ENCODE data around the gene PJA2. TPM values are rescaled to one million over a fixed set of nuclear protein-coding genes. Genes with fewer than 3 reads are reported as not detected.

Gene PJA2
- total and polyA plus RNA-seq, 2 experiments from 2014 or later, result 65.4 to 147 TPM

- H3K36me3 ChIP-seq (replicated peaks; ENCODE audit: insufficient read depth, low read depth), result no peaks in the 10 kb centered on the region
- peak overlapping the region; percentile 24 for H2AFZ ChIP-seq
- no peaks in the 10 kb centered on the region for H3K9me3 ChIP-seq (ENCODE audit: low read depth)
- no peak for TF ChIP-seq EZH2 (IDR thresholded peaks at IDR 0.05; ENCODE audit: borderline replicate concordance)
- no peak for TF ChIP-seq EZH2phosphoT487 (IDR thresholded peaks at IDR 0.05; ENCODE audit: low read depth, severe bottlenecking, unreplicated experiment)
- no peak for TF ChIP-seq CTCF (IDR thresholded peaks at IDR 0.05; ENCODE audit: poor library complexity)
- DNase-seq (ENCODE audit: low spot score), result peak; percentile 24
- peaks cover 25% of the 10 kb centered on the region for H3K79me2 ChIP-seq
- H4K20me1 ChIP-seq (ENCODE audit: insufficient read depth, poor library complexity, severe bottlenecking), result peaks cover 21% of the 10 kb centered on the region
- H3K4me3 ChIP-seq, result no peak overlapping the region
- H3K27ac ChIP-seq, result peak overlapping the region; percentile 93
- H3K4me2 ChIP-seq, result peak overlapping the region; percentile 75
- no peaks in the 10 kb centered on the region for H3K27me3 ChIP-seq
- H3K9me2 ChIP-seq (replicated peaks; ENCODE audit: insufficient read depth), result no peaks in the 10 kb centered on the region
- WGBS (ENCODE audit: low lambda C conversion rate, missing lambda C conversion rate), result 65% methylated on average over 3 of the region's 3 CpGs
- peaks cover 6% of the 10 kb centered on the region for H3K4me1 ChIP-seq (ENCODE audit: insufficient read depth)
Observed at GRCh38 chr5:109411627-109412026, 1.9 kb upstream of the PJA2 start.

- peaks cover 9% of the 10 kb centered on the region for H3K4me1 ChIP-seq (ENCODE audit: insufficient read depth)
- H3K9me3 ChIP-seq (ENCODE audit: low read depth), result no peaks in the 10 kb centered on the region
- peak overlapping the region; percentile 24 for H2AFZ ChIP-seq
- peak overlapping the region; percentile 93 for H3K27ac ChIP-seq
- WGBS (ENCODE audit: low lambda C conversion rate, missing lambda C conversion rate), result 8% methylated on average over 2 of the region's 2 CpGs
- no peak for DNase-seq (ENCODE audit: low spot score)
- H3K9me2 ChIP-seq (replicated peaks; ENCODE audit: insufficient read depth), result no peaks in the 10 kb centered on the region
- peaks cover 26% of the 10 kb centered on the region for H4K20me1 ChIP-seq (ENCODE audit: insufficient read depth, poor library complexity, severe bottlenecking)
- peak overlapping the region; percentile 75 for H3K4me2 ChIP-seq
- H3K36me3 ChIP-seq (replicated peaks; ENCODE audit: insufficient read depth, low read depth), result no peaks in the 10 kb centered on the region
- TF ChIP-seq EZH2phosphoT487 (IDR thresholded peaks at IDR 0.05; ENCODE audit: low read depth, severe bottlenecking, unreplicated experiment) (no peak), EZH2 (IDR thresholded peaks at IDR 0.05; ENCODE audit: borderline replicate concordance) (no peak), CTCF (IDR thresholded peaks at IDR 0.05; ENCODE audit: poor library complexity) (no peak)
- peaks cover 30% of the 10 kb centered on the region for H3K79me2 ChIP-seq
- H3K4me3 ChIP-seq, result peak overlapping the region; percentile 26
- H3K27me3 ChIP-seq, result no peaks in the 10 kb centered on the region
Observed at GRCh38 chr5:109411149-109411514, 1.4 kb upstream of the PJA2 start.

- peaks cover 32% of the 10 kb centered on the region for H4K20me1 ChIP-seq (ENCODE audit: insufficient read depth, poor library complexity, severe bottlenecking)
- H3K27ac ChIP-seq, result peak overlapping the region; percentile 93
- TF ChIP-seq EZH2 (IDR thresholded peaks at IDR 0.05; ENCODE audit: borderline replicate concordance), result no peak
- no peak for TF ChIP-seq CTCF (IDR thresholded peaks at IDR 0.05; ENCODE audit: poor library complexity)
- no peak for TF ChIP-seq EZH2phosphoT487 (IDR thresholded peaks at IDR 0.05; ENCODE audit: low read depth, severe bottlenecking, unreplicated experiment)
- H3K4me3 ChIP-seq, result peak overlapping the region; percentile 26
- no peaks in the 10 kb centered on the region for H3K36me3 ChIP-seq (replicated peaks; ENCODE audit: insufficient read depth, low read depth)
- H3K9me2 ChIP-seq (replicated peaks; ENCODE audit: insufficient read depth), result no peaks in the 10 kb centered on the region
- peaks cover 9% of the 10 kb centered on the region for H3K4me1 ChIP-seq (ENCODE audit: insufficient read depth)
- peaks cover 36% of the 10 kb centered on the region for H3K79me2 ChIP-seq
- no peaks in the 10 kb centered on the region for H3K9me3 ChIP-seq (ENCODE audit: low read depth)
- 3% methylated on average over 25 of the region's 26 CpGs for WGBS (ENCODE audit: low lambda C conversion rate, missing lambda C conversion rate)
- H3K4me2 ChIP-seq, result peak overlapping the region; percentile 75
- peak; percentile 89 for DNase-seq (ENCODE audit: low spot score)
- H3K27me3 ChIP-seq, result no peaks in the 10 kb centered on the region
- H2AFZ ChIP-seq, result peak overlapping the region; percentile 24
Observed at GRCh38 chr5:109410389-109411148, 795 bp upstream of the PJA2 start.

Measured in hepatocyte (in vitro differentiated cells).